GM13976 (cell line): ENCODE data around the gene SUSD4.
"Not testable (repeated sequence)": the region's sequence is repeated elsewhere in the genome, so short reads cannot be mapped to it uniquely, and the experiment has no call there.

Experiments
- DNase-seq: peaks from one replicate; pipeline ENCODE4 v3.0.0; 2012; ENCODE audit warnings: low spot score
- in situ Hi-C: fragments of 300-500 bp; cut with MboI; formaldehyde crosslinking; loops from one replicate; pipeline ENCODE4 v1.12.0; 2022; ENCODE audit warnings: low sequenced_read_pairs, mixed read lengths, inconsistent platforms; ENCODE audit not compliant: unreplicated experiment
- TF ChIP-seq, protein P1 (sequence below): IDR thresholded peaks from 2 replicates; pipeline ENCODE4 v1.5.1; 2012; ENCODE audit warnings: borderline replicate concordance, mild to moderate bottlenecking; ENCODE audit not compliant: insufficient read depth; ENCODE audit errors: extremely low read depth, missing control alignments, control extremely low read depth

The SUSD4 gene

GRCh38 chr1:223403184-223403815 is 39.3 kb upstream of the SUSD4 start:
- in situ Hi-C loops = no loop called here
- DNase-seq = no peak
- TF ChIP-seq, protein P1, sequence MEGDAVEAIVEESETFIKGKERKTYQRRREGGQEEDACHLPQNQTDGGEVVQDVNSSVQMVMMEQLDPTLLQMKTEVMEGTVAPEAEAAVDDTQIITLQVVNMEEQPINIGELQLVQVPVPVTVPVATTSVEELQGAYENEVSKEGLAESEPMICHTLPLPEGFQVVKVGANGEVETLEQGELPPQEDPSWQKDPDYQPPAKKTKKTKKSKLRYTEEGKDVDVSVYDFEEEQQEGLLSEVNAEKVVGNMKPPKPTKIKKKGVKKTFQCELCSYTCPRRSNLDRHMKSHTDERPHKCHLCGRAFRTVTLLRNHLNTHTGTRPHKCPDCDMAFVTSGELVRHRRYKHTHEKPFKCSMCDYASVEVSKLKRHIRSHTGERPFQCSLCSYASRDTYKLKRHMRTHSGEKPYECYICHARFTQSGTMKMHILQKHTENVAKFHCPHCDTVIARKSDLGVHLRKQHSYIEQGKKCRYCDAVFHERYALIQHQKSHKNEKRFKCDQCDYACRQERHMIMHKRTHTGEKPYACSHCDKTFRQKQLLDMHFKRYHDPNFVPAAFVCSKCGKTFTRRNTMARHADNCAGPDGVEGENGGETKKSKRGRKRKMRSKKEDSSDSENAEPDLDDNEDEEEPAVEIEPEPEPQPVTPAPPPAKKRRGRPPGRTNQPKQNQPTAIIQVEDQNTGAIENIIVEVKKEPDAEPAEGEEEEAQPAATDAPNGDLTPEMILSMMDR = no peak

DNA sequence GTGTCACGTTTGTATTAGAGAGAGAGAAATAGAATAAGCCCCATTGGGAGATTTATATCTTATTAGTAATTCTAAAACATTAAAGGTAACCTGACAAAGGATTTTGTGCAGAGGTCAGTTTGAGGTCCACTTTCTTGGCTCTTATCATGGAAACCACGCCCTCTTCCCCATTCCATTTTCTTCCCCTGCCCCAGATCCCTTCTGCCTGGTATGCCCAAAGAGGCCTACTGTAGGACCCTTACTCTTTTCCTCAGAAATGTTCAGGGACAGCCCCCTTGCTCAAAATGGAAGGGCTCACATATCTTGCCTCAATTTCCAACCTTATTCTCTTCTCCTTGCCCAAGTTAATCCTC is 38.8 kb upstream of the SUSD4 start:
- DNase-seq = no peak
- TF ChIP-seq, protein P1 = no peak
- in situ Hi-C loops = no loop called here

DNA sequence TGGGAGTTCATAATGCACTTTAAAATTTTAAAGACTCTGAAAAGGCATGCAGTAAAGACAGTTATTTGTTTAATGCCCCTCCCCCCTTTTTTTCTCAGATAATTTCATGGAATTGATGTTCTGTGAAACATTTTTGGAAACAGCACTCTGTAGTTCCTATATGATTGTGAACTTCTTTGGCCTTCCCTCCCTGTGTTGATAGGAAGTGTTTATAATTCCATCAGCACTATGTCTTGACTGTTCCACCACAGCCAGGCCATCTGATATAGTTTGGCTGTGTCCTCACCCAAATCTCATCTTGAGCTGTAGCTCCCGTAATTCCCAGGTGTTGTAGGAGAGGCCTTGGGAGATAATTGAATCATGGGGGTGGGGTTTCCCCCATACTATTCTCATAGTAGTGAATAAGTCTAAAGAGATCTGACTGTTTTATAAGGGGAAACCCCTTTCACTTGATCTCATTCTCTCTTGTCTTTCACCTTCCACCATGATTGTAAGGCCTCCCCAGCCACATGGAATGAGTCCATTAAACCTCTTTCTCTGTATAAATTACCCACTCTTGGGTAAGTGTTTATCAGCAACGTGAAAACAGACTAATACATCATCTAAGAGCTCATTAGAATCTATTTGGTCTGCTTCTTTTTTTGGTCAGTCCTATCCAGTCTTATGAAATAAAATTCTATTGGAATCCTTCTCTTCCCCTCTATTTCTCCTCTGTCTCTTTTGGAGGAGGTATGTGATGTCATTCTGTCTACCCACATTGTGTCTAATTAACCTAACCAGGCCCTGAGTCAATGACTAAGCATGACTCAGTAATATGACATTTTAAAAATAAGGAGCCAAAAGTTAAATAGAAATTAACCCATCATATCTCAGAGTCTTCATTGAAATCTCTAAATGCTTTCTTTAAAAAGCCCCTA is 38.2 kb upstream of the SUSD4 start:
- in situ Hi-C loops = no loop called here
- TF ChIP-seq, protein P1 = no peak
- no peak for DNase-seq

DNA sequence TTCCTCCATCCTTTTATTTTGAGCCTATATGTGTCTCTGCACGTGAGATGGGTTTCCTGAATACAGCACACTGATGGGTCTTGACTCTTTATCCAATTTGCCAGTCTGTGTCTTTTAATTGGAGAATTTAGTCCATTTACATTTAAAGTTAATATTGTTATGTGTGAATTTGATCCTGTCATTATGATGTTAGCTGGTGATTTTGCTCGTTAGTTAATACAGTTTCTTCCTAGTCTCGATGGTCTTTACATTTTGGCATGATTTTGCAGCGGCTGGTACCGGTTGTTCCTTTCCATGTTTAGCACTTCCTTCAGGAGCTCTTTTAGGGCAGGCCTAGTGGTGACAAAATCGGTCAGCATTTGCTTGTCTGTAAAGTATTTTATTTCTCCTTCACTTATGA is 35.4 kb upstream of the SUSD4 start:
- DNase-seq, in situ Hi-C loops: not testable (repeated sequence)

- in situ Hi-C loops = no loop called here
These were observed 30.7 kb upstream of the SUSD4 start for GRCh38 chr1:223394706-223395105.

DNA sequence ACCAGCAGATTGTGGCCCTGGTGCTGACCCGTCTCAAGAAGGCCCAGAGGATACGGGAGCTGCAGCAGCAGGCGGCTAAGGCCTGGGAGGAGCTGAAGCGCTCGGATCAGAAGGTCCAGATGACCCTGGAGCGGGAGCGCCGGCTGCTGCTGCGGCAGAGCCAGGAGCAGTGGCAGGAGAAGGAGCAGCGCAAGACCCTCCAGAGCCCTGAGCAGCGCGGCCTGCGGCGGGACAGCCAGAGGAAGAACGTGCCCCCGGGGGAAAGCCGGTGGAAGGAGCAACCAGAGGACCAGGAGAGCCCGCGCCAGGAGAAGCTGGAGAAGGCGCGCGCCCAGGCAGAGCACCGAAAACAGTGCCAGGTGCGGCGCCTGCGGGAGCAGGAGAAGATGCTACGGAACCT is 30.3 kb upstream of the SUSD4 start:
- TF ChIP-seq, protein P1 = no peak
- in situ Hi-C loops = no loop called here
- DNase-seq = no peak

More at GRCh38 chr1:223394706-223395105, 30.7 kb upstream of the SUSD4 start:
- TF ChIP-seq, protein P1 = no peak
- DNase-seq = no peak
